PC-3 (cell line): ENCODE measurements around the gene INPP5D. TPM values are rescaled to one million over a fixed set of nuclear protein-coding genes. Genes with fewer than 3 reads are reported as not detected.
A peak's percentile ranks its signal among the peaks of the same experiment; 100 is the strongest.

Experiments used
- ATAC-seq: fragments of 200-7000 bp; cut with Tn5 transposase; 2 replicates; pipeline ENCODE4 v1.9.1; 2020; ENCODE audit warnings: mild to moderate bottlenecking, moderate library complexity
- BruUV-seq: library from RNA; stranded (reverse); fragments of 400-500 nt; replicated peaks from 2 replicates; lab custom pipeline; 2021; lab: Mats Ljungman, UMichigan
- CTCF ChIA-PET: fragments of 300-600 bp; sonication (Branson Sonifier 250); formaldehyde crosslinking; loops from one replicate; lab custom pipeline; 2022; ENCODE audit warnings: antibody characterized with exemption; lab: Charles Lee
- POLR2A ChIA-PET: fragments of 300-600 bp; sonication (Branson Sonifier 250); formaldehyde crosslinking; loops from one replicate; lab custom pipeline; 2022; ENCODE audit warnings: antibody characterized with exemption; ENCODE audit not compliant: unreplicated experiment; lab: Charles Lee
- DNase-seq: peaks from one replicate; pipeline ENCODE4 v3.0.0-alpha.2; 2015
- H2AFZ ChIP-seq: fragments of 300-600 bp; sonication (generic); 2 replicates; pipeline ENCODE4 v1.6.0; 2016; ENCODE audit warnings: antibody characterized with exemption, low read length
- H3F3A ChIP-seq: fragments of 300-600 bp; sonication (generic); one replicate; pipeline ENCODE4 v1.6.0; 2017; ENCODE audit warnings: antibody characterized with exemption, low read length, control low read depth, mild to moderate bottlenecking; ENCODE audit not compliant: unreplicated experiment
- H3K27ac ChIP-seq: fragments of 300-600 bp; sonication (generic); 2 replicates; pipeline ENCODE4 v1.5.1; 2016; ENCODE audit warnings: mild to moderate bottlenecking, low read length
- H3K27me3 ChIP-seq: fragments of 300-600 bp; sonication (generic); 2 replicates; pipeline ENCODE4 v1.6.1; 2016; ENCODE audit warnings: low read length, mixed read lengths
- H3K36me3 ChIP-seq: fragments of 300-600 bp; sonication (generic); 2 replicates; pipeline ENCODE4 v1.6.1; 2016; ENCODE audit warnings: low read depth, mixed run types, low read length, mixed read lengths
- H3K4me1 ChIP-seq: fragments of 300-600 bp; sonication (generic); 2 replicates; pipeline ENCODE4 v1.5.1; 2016; ENCODE audit warnings: low read length; ENCODE audit not compliant: insufficient read depth
- H3K4me2 ChIP-seq: fragments of 300-600 bp; sonication (generic); 2 replicates; pipeline ENCODE4 v1.6.0; 2016; ENCODE audit warnings: low read length
- H3K4me3 ChIP-seq: fragments of 300-600 bp; sonication (generic); 2 replicates; pipeline ENCODE4 v1.5.1; 2016; ENCODE audit warnings: mild to moderate bottlenecking, low read length, mixed read lengths
- H3K79me2 ChIP-seq: fragments of 300-600 bp; sonication (generic); 2 replicates; pipeline ENCODE4 v1.6.1; 2017; ENCODE audit warnings: low read length, mixed read lengths
- H3K9ac ChIP-seq: fragments of 300-600 bp; sonication (generic); 2 replicates; pipeline ENCODE4 v1.6.0; 2016; ENCODE audit warnings: mild to moderate bottlenecking, low read length
- H3K9me2 ChIP-seq: fragments of 300-600 bp; sonication (generic); replicated peaks from 2 replicates; pipeline ENCODE4 v1.6.1; 2016; ENCODE audit warnings: mixed run types, low read length, mixed read lengths
- H3K9me3 ChIP-seq: fragments of 300-600 bp; sonication (generic); 2 replicates; pipeline ENCODE4 v1.6.1; 2016; ENCODE audit warnings: low read length, mixed read lengths
- H4K20me1 ChIP-seq: fragments of 300-600 bp; sonication (generic); 2 replicates; pipeline ENCODE4 v1.6.1; 2016; ENCODE audit warnings: low read length, mixed read lengths
- EZH2 ChIP-seq: fragments of 300-600 bp; sonication (generic); IDR thresholded peaks from one replicate; pipeline ENCODE4 v1.6.1; 2017; ENCODE audit warnings: antibody characterized with exemption, mild to moderate bottlenecking, low read length; ENCODE audit not compliant: unreplicated experiment
- EZH2phosphoT487 ChIP-seq: fragments of 300-600 bp; sonication (generic); IDR thresholded peaks from 2 replicates; pipeline ENCODE4 v1.6.1; 2018; ENCODE audit warnings: mild to moderate bottlenecking, antibody characterized with exemption, low read length, borderline replicate concordance
- intact Hi-C: fragments of 100-400 bp; cut with micrococcal nuclease; formaldehyde crosslinking; loops from 2 replicates; pipeline ENCODE4 v1.9.0; 2023
- total RNA-seq: library from RNA; depleted of rRNA; stranded (reverse); fragments of >200 nt; gene quantifications from 2 replicates; pipeline ENCODE4 v1.2.3, GENCODE V29; 2014
- TF ChIP-seq, protein P1 (sequence below): fragments of 300-600 bp; sonication (generic); conservative IDR thresholded peaks from 2 replicates; pipeline ENCODE4 v1.5.1; 2017; ENCODE audit warnings: antibody characterized with exemption, low read depth, mild to moderate bottlenecking, low read length

INPP5D gene
- total RNA-seq, 1 experiment from 2014 or later: 0.26 TPM

DNA sequence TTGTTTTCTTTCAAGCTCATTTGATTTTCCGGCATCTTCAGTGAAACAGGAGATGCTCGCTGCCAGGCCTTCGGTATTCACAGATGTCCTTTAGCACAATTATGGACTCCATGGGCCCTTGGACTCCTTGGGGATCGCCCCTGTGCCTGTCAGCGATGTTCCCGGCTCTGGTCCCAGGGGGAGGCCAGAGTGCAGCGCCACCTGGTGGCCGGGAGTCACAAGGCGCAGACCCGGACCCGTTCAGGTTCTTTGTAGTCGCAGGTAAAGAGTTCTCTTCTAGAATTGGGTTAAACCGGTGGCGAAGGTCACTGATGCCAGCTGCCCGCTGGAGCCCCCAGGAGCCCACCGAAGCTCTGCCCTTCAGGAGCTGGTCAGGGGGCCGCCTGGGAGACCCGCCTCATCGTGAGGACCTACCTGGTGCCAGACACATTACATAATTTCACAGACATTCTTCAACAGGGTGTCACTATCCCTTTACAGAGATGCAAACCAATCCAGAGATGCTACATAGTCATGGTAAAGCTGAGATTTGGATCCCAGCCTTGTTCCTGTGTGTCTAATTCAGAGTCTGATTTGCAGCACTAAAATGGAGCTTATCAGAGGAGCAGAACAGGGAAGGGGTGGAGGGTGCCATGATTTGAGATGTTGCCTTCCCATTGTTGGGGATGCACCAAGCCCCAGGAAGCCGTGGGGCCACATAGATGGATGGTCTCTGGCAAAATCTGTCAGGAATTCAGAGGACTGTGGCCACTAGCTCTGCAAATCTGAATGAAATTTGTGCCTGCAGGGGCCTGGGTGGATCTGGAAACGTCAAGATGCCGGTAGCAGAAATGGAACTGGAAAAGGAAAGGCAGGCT, 6.0 kb upstream of the INPP5D start:
- Histone ChIP-seq H3K4me2 (no peak overlapping the region), H3F3A (peaks cover 4% of the 10 kb centered on the region), H3K9me2 (no peaks in the 10 kb centered on the region), H3K4me1 (peaks cover 50% of the 10 kb centered on the region), H3K27ac (no peak overlapping the region), H3K36me3 (peaks cover 2% of the 10 kb centered on the region; the same call in 1 of the 2 replicates), H3K9ac (no peak overlapping the region), H3K79me2 (no peaks in the 10 kb centered on the region), H3K27me3 (no peaks in the 10 kb centered on the region), H3K9me3 (no peaks in the 10 kb centered on the region), H4K20me1 (no peaks in the 10 kb centered on the region), H2AFZ (peak overlapping the region; percentile 33; the same call in 1 of the 2 replicates), H3K4me3 (no peak overlapping the region)
- POLR2A ChIA-PET: no interaction called here
- DNase-seq (peak; percentile 62), ATAC-seq (no peak)
- no peak for TF ChIP-seq EZH2
- TF ChIP-seq, protein P1, sequence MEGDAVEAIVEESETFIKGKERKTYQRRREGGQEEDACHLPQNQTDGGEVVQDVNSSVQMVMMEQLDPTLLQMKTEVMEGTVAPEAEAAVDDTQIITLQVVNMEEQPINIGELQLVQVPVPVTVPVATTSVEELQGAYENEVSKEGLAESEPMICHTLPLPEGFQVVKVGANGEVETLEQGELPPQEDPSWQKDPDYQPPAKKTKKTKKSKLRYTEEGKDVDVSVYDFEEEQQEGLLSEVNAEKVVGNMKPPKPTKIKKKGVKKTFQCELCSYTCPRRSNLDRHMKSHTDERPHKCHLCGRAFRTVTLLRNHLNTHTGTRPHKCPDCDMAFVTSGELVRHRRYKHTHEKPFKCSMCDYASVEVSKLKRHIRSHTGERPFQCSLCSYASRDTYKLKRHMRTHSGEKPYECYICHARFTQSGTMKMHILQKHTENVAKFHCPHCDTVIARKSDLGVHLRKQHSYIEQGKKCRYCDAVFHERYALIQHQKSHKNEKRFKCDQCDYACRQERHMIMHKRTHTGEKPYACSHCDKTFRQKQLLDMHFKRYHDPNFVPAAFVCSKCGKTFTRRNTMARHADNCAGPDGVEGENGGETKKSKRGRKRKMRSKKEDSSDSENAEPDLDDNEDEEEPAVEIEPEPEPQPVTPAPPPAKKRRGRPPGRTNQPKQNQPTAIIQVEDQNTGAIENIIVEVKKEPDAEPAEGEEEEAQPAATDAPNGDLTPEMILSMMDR: peak; percentile 96
- BruUV-seq: no TSS peak
- CTCF ChIA-PET: interaction anchor here (0.5 to 0.6 kb wide), 2 partner anchors 8 to 21 kb away, joined by 3 to 5 read pairs; no protein-coding TSS in a partner anchor
- intact Hi-C loops: loop anchor here (5.0 to 10.0 kb wide), 3 partner anchors 113 to 179 kb away; partner anchors contain the start of gene SNORC

DNA sequence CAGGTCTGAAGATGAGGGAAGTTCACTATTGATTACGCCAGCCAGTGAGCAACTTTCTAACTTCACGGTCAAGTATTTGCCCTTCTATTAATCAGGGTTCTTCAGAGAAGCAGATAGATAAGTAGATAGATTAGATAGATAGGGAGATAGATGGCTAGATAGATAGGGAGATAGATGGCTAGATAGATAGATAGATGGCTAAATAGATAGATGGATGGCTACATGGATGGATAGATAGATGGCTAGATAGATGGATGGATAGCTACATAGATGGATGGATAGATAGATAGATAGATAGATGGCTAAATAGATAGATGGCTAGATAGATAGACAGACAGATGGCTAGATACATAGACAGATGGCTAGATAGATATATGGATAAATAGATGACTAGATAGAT, 4.8 kb upstream of the INPP5D start:
- Histone ChIP-seq H3K27ac (no peak overlapping the region), H3K4me1 (peaks cover 38% of the 10 kb centered on the region), H3K27me3 (no peaks in the 10 kb centered on the region), H4K20me1 (no peaks in the 10 kb centered on the region), H2AFZ (no peak overlapping the region), H3F3A (peaks cover 4% of the 10 kb centered on the region), H3K9ac (no peak overlapping the region), H3K9me2 (no peaks in the 10 kb centered on the region), H3K4me2 (no peak overlapping the region), H3K4me3 (no peak overlapping the region), H3K9me3 (no peaks in the 10 kb centered on the region), H3K36me3 (peaks cover 2% of the 10 kb centered on the region; the same call in 1 of the 2 replicates), H3K79me2 (no peaks in the 10 kb centered on the region)
- no TSS peak for BruUV-seq
- intact Hi-C loops: loop anchor here (10.0 kb wide), 1 partner anchor 181 kb away; the partner anchor contains the start of gene SNORC
- ATAC-seq (no peak), DNase-seq (no peak)
- TF ChIP-seq EZH2: no peak
- TF ChIP-seq EZH2phosphoT487: no peak
- TF ChIP-seq, protein P1: no peak
- CTCF ChIA-PET: interaction anchor here (0.6 kb wide), 1 partner anchor 24 kb away, joined by 3 read pairs; no protein-coding TSS in a partner anchor
- POLR2A ChIA-PET: no interaction called here
